ENCODE data around the gene CTSL. TPM values are rescaled to one million over a fixed set of nuclear protein-coding genes. Genes with fewer than 3 reads are reported as not detected.
A peak's percentile ranks its signal among the peaks of the same experiment; 100 is the strongest.

Gene CTSL
- 100 to 1,000 TPM; 100 to 105 TPM for total RNA-seq
- polyA plus RNA-seq (ENCODE audit: insufficient read depth, low read depth, low replicate concordance): 185 TPM
- long read RNA-seq, donor 1, transcript CTSL-201 (8 exons, 1,436 nt): minor isoform, 17 of 268 reads
- long read RNA-seq, donor 1, transcript CTSL-203 (8 exons, 2,177 nt): major isoform, 18 of 268 reads
- long read RNA-seq, donor 1, partial matches to known transcripts: 222 of 268 reads
- long read RNA-seq, donor 1, other reads (novel, unspliced or antisense): 11 of 268 reads
- long read RNA-seq, donor 2, transcript CTSL-203 (8 exons, 2,177 nt): minor isoform, 13 of 70 reads
- long read RNA-seq, donor 2, transcript CTSL-201 (8 exons, 1,436 nt): major isoform, 17 of 70 reads
- long read RNA-seq, donor 2, partial matches to known transcripts: 28 of 70 reads
- long read RNA-seq, donor 2, other reads (novel, unspliced or antisense): 10 of 70 reads

DNA sequence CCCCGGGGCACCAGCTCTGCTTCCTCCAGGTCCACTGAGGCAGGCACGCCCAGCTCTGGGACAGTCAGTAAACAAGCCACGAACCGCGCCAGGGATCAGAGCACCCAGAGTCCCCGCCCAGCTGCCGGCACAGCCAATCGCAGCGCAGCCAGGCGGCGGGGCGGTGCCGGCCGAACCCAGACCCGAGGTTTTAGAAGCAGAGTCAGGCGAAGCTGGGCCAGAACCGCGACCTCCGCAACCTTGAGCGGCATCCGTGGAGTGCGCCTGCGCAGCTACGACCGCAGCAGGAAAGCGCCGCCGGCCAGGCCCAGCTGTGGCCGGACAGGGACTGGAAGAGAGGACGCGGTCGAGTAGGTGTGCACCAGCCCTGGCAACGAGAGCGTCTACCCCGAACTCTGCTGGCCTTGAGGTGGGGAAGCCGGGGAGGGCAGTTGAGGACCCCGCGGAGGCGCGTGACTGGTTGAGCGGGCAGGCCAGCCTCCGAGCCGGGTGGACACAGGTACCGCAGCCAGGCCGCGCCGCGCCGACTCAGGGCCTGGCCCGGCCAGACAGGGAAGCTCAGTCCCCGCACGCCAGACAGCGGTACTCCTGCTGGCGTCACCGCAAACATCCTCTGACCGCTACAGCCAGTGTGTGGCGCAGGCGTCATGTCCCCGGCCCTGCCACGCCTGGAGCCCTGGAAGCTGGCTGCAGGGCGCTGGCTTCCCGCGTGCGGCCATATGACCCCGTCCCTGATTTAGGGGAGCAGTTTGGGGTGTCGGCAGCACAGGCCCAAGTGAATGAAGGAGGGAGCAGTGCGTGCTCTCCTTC, at the start of gene CTSL:
CTSL (plus strand) TSS at position 220 of the 810 bp plus-strand sequence. CDS start 1,485 bp downstream, outside the sequence.
- Histone ChIP-seq H3K36me3 (ENCODE audit: low read depth, missing control alignments) (no peaks in the 10 kb centered on the region), H3K4me1 (peaks cover 8% of the 10 kb centered on the region), H3K4me3 (peak within 1 kb of the TSS; percentile 82 to 88), H3K27me3 (no peaks in the 10 kb centered on the region), H3K27ac (peak within 1 kb of the TSS; percentile 84 to 97), H3K9me3 (no peaks in the 10 kb centered on the region)
- TF ChIP-seq, protein P1, sequence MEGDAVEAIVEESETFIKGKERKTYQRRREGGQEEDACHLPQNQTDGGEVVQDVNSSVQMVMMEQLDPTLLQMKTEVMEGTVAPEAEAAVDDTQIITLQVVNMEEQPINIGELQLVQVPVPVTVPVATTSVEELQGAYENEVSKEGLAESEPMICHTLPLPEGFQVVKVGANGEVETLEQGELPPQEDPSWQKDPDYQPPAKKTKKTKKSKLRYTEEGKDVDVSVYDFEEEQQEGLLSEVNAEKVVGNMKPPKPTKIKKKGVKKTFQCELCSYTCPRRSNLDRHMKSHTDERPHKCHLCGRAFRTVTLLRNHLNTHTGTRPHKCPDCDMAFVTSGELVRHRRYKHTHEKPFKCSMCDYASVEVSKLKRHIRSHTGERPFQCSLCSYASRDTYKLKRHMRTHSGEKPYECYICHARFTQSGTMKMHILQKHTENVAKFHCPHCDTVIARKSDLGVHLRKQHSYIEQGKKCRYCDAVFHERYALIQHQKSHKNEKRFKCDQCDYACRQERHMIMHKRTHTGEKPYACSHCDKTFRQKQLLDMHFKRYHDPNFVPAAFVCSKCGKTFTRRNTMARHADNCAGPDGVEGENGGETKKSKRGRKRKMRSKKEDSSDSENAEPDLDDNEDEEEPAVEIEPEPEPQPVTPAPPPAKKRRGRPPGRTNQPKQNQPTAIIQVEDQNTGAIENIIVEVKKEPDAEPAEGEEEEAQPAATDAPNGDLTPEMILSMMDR (IDR thresholded peaks at IDR 0.05): no peak
- TF ChIP-seq POLR2A (IDR thresholded peaks at IDR 0.05): peak; percentile 7
- DNase-seq: peak; percentile 97
- WGBS, 2 donors: 0 to 1% methylated on average over 21 to 44 of the region's 67 CpGs
- intact Hi-C loops (cut with DNase I; ENCODE audit: low total_unique reads): no loop called here

DNA sequence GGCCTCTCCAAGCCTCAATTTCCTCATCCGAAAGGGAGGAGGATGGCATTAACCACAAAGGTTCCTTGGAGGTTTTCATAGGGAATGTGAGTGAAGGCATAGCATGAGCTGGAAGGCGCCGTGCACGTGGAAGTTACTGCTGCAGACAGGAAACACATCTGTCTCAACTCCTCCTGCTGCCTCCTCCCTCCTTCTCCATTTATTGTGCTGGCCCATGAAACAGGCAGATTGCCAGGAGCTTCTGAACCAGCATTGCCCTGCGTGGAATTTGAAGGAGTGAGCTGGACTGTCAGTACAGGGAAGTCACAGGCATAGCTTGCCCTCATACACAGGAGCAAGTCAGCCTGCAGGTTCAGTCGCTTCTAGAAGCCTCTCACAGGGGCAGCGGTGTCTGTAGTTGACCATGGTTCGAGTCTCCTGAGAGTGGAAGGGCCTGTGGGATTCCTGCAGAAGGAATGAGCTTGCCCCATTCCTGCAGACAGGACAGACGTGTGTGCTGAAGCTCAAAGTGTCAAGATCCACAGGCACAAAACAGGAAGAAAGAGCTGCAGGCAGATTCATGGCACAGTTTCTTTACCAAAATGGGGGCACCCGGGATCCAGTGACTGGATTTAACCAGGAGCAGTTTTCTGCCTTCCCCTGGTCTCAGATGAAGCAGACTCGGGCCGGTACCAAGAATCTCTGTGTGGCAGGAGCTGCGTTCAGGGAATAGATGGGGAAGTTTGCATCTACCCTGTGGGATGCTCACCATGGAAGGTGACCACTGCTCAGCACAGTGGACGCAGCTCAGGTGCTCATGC, 48.7 kb upstream of the CTSL start:
- Histone ChIP-seq H3K27me3 (no peaks in the 10 kb centered on the region), H3K9me3 (no peaks in the 10 kb centered on the region), H3K27ac (no peak overlapping the region), H3K4me1 (peaks cover 3% of the 10 kb centered on the region), H3K36me3 (ENCODE audit: low read depth, missing control alignments) (no peaks in the 10 kb centered on the region), H3K4me3 (no peak overlapping the region)
- 80% methylated on average over 12 to 14 of the region's 14 CpGs for WGBS, 2 donors
- intact Hi-C loops (cut with DNase I; ENCODE audit: low total_unique reads): no loop called here
- no peak for TF ChIP-seq POLR2A (IDR thresholded peaks at IDR 0.05)
- TF ChIP-seq, protein P1 (IDR thresholded peaks at IDR 0.05): no peak
- DNase-seq: peak; percentile 65

DNA sequence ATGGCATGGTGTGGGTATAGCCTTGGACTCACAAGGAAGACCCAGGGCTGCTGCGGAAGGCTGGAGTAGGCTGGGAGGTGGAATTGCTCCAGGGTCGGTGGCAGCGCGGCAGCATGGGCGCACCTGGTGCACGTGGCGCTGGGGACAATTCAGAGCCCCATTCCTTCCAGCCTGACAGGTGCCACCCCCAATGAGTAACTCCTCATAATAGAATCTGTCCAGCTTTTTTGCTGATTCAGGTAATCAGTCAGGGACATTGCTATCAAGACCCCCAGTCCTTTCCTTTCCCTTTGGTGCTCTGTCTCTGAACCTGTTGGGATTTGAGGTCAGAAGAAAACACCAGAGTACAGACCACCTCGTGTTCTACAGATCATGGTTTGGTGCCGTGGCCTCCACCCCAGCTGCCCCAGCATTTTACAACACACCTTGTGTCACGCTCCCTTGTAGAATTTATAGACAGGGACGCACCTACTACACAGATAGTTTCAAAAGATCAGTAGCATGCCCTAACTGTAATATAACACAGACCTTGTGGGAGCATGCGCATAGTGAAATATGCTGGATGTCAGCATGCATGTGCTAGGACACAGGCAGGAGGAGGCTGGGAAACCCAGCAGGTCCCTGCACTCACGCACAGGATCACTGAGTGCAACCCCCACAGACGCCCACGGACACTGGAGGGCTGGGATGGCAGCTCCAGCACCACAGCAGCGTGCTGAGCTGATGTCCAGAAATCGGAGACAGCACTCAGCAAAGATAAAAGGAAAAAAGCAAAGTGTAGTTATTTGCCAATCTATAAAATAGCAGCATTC, 47.9 kb upstream of the CTSL start:
- intact Hi-C loops (cut with DNase I; ENCODE audit: low total_unique reads): no loop called here
- H3K9me3 ChIP-seq: no peaks in the 10 kb centered on the region
- WGBS, 2 donors: 85 to 92% methylated on average over 16 to 17 of the region's 17 CpGs

More for the DNA sequence above, 47.9 kb upstream of the CTSL start:
- Histone ChIP-seq H3K36me3 (ENCODE audit: low read depth, missing control alignments) (no peaks in the 10 kb centered on the region), H3K4me1 (peaks cover 3% of the 10 kb centered on the region), H3K27ac (no peak overlapping the region), H3K27me3 (no peaks in the 10 kb centered on the region), H3K4me3 (no peak overlapping the region)
- DNase-seq: no peak
- TF ChIP-seq, protein P1 (IDR thresholded peaks at IDR 0.05): no peak
- no peak for TF ChIP-seq POLR2A (IDR thresholded peaks at IDR 0.05)
